Measurements from ENCODE around the gene SRC. TPM values are rescaled to one million over a fixed set of nuclear protein-coding genes. Genes with fewer than 3 reads are reported as not detected.

Gene SRC
- total RNA-seq, 1 donor from 2014 or later, result 25.1 TPM

DNA sequence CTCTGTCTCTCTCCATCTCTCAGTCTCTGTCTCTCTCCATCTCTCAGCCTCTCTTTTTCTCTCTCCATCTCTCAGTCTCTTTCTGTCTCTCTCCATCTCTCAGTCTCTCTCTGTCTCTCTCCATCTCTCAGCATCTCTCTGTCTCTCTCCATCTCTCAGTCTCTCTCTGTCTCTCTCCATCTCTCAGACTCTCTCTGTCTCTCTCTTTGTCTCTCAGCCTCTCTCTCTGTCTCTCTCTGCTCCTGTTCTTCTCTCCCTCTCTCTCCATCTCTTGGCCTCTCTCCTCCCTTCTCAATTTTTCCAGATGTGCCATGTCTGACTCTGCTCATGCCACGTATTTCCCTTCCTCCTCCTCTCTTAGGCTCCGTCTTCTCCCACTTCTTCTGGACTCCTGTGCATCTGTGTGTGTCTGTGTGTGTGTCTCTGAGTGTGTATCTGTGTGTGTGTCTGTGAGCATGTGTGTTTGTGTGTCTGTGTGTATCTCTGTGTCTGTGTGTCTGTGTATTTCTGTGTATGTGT is 72.7 kb downstream of the SRC start:
- no peaks in the 10 kb centered on the region for H3K9me3 Mint-ChIP-seq (ENCODE audit: low read depth)
- no peak for DNase-seq (ENCODE audit: low spot score)
- peaks cover 37% of the 10 kb centered on the region for H3K27me3 Mint-ChIP-seq (ENCODE audit: low read depth)
- no peak overlapping the region for H3K27ac Mint-ChIP-seq (ENCODE audit: unreplicated experiment)
- H3K36me3 Mint-ChIP-seq (ENCODE audit: low read depth), result peaks cover 2% of the 10 kb centered on the region
- H3K4me3 Mint-ChIP-seq (ENCODE audit: unreplicated experiment), result no peak overlapping the region
- H3K4me1 Mint-ChIP-seq (ENCODE audit: low read depth), result peaks cover 10% of the 10 kb centered on the region
- TF ChIP-seq, protein P1, sequence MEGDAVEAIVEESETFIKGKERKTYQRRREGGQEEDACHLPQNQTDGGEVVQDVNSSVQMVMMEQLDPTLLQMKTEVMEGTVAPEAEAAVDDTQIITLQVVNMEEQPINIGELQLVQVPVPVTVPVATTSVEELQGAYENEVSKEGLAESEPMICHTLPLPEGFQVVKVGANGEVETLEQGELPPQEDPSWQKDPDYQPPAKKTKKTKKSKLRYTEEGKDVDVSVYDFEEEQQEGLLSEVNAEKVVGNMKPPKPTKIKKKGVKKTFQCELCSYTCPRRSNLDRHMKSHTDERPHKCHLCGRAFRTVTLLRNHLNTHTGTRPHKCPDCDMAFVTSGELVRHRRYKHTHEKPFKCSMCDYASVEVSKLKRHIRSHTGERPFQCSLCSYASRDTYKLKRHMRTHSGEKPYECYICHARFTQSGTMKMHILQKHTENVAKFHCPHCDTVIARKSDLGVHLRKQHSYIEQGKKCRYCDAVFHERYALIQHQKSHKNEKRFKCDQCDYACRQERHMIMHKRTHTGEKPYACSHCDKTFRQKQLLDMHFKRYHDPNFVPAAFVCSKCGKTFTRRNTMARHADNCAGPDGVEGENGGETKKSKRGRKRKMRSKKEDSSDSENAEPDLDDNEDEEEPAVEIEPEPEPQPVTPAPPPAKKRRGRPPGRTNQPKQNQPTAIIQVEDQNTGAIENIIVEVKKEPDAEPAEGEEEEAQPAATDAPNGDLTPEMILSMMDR (IDR thresholded peaks at IDR 0.05), result no peak

DNA sequence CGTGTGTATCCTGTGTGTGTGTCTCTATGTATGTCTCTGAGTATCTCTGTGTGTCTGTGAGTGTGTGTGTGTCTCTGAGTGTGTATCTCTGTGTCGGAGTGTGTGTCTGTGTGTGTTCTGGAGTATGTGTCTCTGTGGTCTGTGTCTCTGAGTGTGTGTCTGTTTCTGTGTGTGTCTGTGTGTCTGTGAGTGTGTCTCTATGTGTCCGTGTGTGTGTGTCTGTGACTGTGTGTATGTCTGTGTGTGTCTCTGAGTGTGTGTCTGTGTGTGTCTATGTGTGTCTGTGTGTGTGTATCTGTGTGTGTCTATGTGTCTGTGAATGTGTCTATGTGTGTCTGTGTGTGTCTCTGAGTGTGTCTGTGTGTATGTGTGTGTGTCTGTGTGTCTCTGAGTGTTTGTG is 73.4 kb downstream of the SRC start:
- peaks cover 2% of the 10 kb centered on the region for H3K36me3 Mint-ChIP-seq (ENCODE audit: low read depth)
- no peak overlapping the region for H3K27ac Mint-ChIP-seq (ENCODE audit: unreplicated experiment)
- peaks cover 41% of the 10 kb centered on the region for H3K27me3 Mint-ChIP-seq (ENCODE audit: low read depth)
- H3K4me1 Mint-ChIP-seq (ENCODE audit: low read depth), result peaks cover 10% of the 10 kb centered on the region
- TF ChIP-seq, protein P1 (IDR thresholded peaks at IDR 0.05), result no peak
- no peaks in the 10 kb centered on the region for H3K9me3 Mint-ChIP-seq (ENCODE audit: low read depth)
- H3K4me3 Mint-ChIP-seq (ENCODE audit: unreplicated experiment), result no peak overlapping the region
- no peak for DNase-seq (ENCODE audit: low spot score)

DNA sequence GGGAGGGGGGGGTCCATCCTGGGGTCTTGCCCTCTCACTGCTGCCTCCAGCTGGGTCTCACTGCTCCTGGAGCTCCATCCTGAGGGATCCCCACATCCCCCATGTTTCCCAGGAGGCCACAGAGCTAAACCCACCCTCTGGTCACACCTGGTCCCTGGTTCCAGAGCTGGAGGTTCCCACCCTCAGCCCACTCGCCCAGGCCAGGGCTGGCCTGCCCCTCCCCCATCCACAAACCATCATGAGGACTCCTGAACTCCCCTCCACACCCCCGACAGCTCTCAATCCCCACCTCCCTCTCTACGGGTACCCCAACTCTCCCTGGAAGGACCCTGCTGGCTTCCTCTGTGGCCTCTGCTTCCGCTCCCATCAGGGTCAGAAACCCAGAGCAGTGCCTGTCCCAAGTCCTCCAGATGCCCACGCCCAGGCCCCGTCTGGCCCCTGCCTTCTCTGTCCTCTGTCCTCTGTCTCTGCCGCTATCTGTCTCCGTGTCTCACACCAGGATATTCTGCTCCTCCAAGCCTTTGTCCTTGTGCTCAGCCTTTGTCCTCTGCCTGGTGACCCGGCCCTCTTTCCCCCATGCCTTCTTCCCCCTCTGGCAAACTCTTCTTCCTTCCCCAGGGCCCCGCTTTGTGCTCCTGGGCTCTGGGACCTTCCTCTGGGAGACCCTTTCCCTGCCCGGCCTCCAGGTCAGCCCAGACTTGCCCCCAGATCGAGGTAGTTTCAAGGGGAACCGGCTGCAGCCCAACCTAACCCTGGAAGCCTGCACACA is 74.0 kb downstream of the SRC start:
- H3K36me3 Mint-ChIP-seq (ENCODE audit: low read depth), result peaks cover 2% of the 10 kb centered on the region
- H3K4me1 Mint-ChIP-seq (ENCODE audit: low read depth), result peaks cover 10% of the 10 kb centered on the region
- no peaks in the 10 kb centered on the region for H3K9me3 Mint-ChIP-seq (ENCODE audit: low read depth)
- DNase-seq (ENCODE audit: low spot score), result no peak
- no peak overlapping the region for H3K4me3 Mint-ChIP-seq (ENCODE audit: unreplicated experiment)
- peaks cover 41% of the 10 kb centered on the region for H3K27me3 Mint-ChIP-seq (ENCODE audit: low read depth)
- H3K27ac Mint-ChIP-seq (ENCODE audit: unreplicated experiment), result no peak overlapping the region
- TF ChIP-seq, protein P1 (IDR thresholded peaks at IDR 0.05), result no peak

DNA sequence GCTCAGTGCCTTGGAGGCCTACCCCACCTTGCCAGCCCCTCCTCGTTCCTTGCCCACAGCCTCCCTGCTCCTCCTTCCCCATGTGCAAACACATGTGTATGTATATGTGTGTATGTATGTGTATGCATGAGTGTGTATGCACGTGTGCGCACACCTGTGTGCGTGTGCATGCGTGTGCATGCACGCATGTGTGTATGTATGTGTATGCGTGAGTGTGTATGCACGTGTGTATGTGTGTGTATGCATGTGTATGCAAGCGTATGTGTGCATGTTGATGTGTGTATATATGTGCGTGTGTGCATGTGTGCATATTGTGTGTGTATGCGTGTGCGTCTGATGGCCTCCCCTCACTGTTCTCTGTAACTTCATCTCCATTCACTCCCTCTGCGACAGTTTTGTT is 74.7 kb downstream of the SRC start:
- Mint-ChIP-seq H3K9me3 (ENCODE audit: low read depth) (no peaks in the 10 kb centered on the region), H3K36me3 (ENCODE audit: low read depth) (peaks cover 2% of the 10 kb centered on the region), H3K27ac (ENCODE audit: unreplicated experiment) (no peak overlapping the region), H3K4me3 (ENCODE audit: unreplicated experiment) (no peak overlapping the region), H3K27me3 (ENCODE audit: low read depth) (peaks cover 40% of the 10 kb centered on the region), H3K4me1 (ENCODE audit: low read depth) (peaks cover 10% of the 10 kb centered on the region)
- DNase-seq (ENCODE audit: low spot score), result no peak
- TF ChIP-seq, protein P1 (IDR thresholded peaks at IDR 0.05), result no peak

DNA sequence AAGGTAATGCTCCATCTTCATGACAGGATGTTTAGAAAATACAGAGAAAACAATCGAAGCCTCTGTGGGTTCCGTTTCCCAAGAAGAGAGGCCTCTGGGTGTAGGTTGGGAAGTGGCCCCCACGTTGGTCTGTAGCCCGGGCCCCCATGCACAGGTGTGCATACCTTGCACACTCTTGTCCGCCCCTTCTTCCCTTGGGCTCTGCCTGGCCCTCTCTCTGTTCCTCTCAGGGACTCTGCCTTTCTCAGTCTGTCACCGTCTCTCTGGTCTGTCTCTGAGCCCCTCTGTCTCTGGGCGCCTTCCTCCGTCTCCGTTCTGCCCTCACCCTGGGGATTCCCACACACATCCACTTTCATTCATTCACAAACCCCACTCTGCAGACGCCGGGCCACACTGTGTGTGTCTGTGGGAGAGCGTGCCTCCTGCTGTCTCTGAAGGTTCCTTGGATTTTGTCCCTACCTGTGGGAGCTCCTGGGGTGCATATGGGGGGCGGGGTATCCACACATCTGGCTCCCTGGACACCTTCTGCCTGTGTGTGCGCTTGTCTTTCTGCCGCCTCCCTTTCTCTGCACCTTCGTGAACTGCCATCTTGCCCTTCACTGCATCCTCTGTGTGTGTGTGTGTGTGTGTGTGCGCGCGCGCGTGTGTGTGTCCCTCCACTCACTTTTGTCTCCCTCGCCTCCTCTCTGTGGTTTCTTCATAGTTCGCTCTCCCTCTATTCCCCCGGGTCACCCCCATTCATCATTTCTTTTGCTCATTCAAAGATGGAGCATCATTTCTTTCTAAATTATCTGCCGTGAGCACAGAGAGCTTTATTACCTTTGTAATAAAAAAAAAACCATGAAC is 75.3 kb downstream of the SRC start:
- H3K36me3 Mint-ChIP-seq (ENCODE audit: low read depth), result peaks cover 2% of the 10 kb centered on the region
- no peak for DNase-seq (ENCODE audit: low spot score)
- H3K4me3 Mint-ChIP-seq (ENCODE audit: unreplicated experiment), result no peak overlapping the region
- peaks cover 36% of the 10 kb centered on the region for H3K27me3 Mint-ChIP-seq (ENCODE audit: low read depth)
- H3K9me3 Mint-ChIP-seq (ENCODE audit: low read depth), result no peaks in the 10 kb centered on the region
- H3K4me1 Mint-ChIP-seq (ENCODE audit: low read depth), result peaks cover 10% of the 10 kb centered on the region
- TF ChIP-seq, protein P1 (IDR thresholded peaks at IDR 0.05), result no peak
- no peak overlapping the region for H3K27ac Mint-ChIP-seq (ENCODE audit: unreplicated experiment)

Data from chondrocyte (in vitro differentiated cells).